HG03521 (cell line): ENCODE data around the gene CST6.
"Not testable (repeated sequence)": the region's sequence is repeated elsewhere in the genome, so short reads cannot be mapped to it uniquely, and the experiment has no call there.

ENCODE experiments used
- ATAC-seq: cut with Tn5 transposase; IDR thresholded peaks from one replicate; pipeline ENCODE4 v1.9.1; 2021; ENCODE audit warnings: mild to moderate bottlenecking, moderate library complexity; ENCODE audit not compliant: unreplicated experiment

CST6 gene

DNA sequence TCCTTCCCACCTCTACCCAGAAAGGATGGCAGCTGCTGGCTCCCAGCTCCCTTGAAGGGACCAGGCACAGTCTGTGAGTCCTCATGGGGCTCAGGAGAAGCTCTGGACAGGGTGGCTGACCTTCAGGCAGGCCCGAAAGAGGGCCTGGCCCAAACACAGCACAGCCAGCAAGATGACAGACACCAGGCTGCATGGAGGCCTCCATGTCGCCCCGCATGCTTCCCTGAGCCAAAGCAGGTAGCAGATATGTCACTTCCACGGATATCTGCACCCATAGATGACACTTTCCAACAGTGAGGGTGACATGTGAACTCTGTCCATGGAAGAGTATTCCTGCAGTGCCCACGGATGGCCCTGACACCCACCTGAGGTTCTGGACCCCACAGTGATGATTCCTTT is 28.2 kb upstream of the CST6 start:
- ATAC-seq: no peak

DNA sequence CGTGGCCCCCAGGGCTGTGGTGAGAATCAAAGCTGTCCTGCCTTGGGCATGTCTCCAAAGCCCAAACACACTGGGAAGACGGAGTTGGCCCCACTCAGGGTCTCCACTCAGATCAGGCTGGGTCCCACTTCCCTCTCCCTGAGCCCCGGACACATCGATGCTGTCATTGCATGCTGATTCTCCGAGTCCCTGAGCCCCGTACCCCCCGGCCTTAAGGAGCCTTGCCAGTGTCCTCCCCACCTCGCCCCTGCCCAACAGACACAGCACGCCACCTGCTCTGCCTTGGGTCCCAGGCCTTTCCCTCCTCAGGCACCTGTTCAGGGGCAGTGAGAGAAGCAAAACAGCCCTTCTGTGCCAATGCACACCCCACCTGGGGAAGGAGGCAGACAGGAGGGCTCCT is 24.5 kb upstream of the CST6 start:
- no peak for ATAC-seq

DNA sequence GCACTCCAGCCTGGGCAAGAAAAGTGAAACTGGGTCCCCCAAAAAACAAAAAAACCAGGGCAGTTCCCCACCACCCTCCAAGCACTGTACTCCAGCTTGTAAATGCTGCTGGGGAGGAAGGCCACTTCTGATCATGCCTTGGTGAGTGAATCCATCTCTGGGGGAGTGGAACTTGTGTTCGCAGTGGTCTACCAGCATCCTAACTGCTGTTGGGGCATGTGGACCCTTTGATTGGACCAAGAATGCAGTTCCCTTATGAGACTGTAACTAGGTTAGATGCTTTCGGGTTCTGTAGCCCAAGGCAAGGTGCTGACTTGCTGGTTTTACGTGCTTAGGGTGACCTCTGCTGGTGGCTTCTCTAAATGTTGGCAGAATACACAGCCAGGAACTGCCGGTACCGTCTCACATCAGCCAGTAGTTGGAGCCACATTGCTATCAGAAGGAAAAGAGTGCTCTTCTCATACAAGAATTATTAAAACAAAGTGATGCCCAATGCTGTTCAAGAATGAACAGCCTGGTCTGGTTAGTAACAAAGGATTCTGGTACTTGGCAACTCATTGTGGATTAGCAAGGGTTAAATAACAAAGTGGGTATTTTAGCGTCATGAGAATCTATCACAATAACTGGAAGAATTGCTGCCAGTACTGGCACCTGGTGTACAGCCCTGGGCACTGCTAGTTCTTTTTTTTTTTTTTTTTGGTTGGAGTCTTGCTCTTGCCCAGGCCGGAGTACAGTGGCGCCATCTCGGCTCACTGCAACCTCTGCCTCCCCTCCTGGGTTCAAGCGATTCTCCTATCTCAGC is 22.8 kb upstream of the CST6 start:
- peak; percentile 87 for ATAC-seq

- ATAC-seq: no peak
Measured at GRCh38 chr11:65992056-65992455, 19.8 kb upstream of the CST6 start.

GRCh38 chr11:65997286-65997685 is 14.5 kb upstream of the CST6 start:
- no peak for ATAC-seq

GRCh38 chr11:66001942-66002647 is 9.7 kb upstream of the CST6 start, which contains the start of the genes BANF1 and EIF1AD:
TSS of gene BANF1 (plus strand) at chr11:66002503. CDS start at chr11:66003251, 748 bp downstream.
TSS of gene EIF1AD (minus strand) at chr11:66002157. CDS start at chr11:66000389, 1,768 bp downstream.
- ATAC-seq: peak; percentile 68

DNA sequence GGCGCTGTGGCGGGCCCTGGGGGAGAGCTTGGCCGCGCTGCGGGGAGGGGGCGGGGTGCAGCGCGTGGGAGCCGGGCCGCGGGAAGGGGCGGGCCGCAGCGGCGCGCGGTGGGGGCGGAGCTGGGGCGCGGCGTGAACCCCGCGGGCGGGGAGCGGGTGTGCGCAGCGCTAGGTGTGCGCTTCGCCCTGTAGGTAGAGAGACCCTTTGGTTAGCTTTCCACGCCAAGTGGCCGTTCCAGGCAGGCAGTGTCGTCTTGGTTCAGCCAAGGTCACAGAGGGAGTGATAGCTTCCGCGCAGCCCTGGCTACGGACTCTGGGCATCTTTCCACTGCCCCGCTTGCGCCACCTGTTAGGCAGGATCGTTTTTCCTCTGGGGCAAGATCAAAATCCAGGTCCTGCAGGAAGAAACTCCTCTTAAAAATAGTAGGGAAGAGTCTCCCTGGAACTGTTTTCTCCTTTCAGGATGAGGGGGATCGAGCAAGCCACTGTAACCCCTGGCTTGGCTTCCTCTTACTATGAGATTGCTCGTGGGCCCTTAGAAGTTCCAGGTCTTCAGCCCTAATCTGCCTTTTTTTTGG is 9.1 kb upstream of the CST6 start:
- ATAC-seq: peak; percentile 45

DNA sequence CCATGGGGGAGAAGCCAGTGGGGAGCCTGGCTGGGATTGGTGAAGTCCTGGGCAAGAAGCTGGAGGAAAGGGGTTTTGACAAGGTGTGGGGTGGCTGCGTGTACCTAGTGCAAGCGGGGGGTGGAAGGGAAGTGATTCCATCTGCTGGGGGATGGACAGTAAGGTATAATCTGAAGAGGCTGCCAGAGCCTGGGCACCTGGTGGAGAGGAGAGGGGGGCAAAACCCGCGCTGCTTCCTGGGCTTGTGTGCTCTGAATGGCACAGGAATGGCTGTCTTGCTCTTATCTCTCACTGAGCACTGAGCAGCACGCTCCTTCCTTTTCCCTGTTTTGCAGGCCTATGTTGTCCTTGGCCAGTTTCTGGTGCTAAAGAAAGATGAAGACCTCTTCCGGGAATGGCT is 8.5 kb upstream of the CST6 start:
- ATAC-seq: no peak

DNA sequence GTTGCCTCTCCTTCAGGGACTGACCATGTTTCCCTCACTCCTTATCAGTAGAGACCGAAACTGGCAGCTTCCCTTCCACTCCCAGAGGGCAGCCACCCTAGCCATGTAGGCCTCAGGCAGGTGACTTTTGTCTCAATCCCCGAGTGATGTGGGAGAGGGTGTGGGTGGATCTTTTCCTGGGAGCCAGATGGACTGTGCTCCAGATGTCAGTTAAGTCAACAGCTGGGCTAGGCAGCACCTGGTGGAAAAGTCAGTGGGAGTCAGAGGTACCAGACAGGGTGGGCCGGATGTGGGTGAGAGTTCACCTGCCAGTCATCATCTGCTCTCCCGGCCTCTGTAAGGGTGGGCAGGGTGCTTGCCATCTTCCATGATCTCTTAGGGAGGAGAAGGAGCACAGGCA is 7.6 kb upstream of the CST6 start:
- ATAC-seq: no peak

GRCh38 chr11:66006134-66006890 is 5.5 kb upstream of the CST6 start:
- ATAC-seq: no peak

DNA sequence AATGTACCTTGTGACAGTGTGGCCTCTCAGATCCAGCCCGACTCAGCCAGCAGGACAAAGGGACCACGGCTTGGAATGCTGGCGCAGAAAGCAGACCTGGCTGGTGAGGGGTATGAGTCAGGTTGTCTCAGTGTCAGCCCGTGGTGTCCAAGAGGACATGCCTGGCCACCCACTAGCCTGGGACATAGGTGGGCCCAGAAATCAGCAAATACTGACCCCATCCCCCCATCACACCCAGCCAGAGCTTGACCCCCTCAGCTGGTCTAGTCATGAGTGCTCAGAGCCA is 5.0 kb upstream of the CST6 start:
- ATAC-seq: no peak

DNA sequence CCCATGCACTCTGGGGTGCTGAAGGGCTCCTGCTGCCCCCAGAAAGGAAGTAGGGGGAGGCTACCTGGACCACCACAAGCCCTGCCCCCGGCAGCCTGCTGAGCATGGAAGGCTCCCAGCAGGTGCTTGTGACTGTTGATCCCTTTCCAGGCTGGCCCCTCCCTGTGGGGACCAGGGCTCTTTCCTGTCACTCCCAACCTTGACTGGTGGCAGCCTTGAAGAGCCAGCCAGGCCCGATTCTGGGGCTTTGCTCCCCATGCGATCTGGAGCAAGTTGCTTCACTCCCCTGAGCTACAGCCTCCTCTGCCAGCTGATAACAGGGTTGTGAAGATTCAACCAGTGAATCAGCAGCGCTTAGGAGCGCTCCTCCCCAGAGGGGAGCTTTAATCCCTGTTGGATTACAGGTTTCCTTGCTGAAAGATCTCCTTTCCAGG is 4.6 kb upstream of the CST6 start:
- ATAC-seq: no peak

DNA sequence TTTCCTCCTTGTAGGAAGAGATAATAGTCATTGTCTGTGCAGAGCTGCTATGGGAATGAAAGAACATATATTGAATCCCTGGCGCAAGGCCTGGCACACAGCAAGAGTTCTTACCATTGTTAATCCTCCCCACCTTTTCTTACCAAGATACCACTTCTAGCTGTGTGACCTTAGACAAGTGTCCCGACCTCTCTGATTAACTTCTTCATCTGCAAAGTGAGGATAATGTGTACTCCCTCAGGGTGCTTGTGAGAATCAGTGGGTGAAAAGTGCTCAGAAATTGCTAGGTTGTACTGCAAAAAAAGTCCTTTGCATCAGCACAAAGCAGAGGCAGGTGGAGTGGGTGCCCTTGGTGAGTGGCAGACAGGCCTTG is 3.7 kb upstream of the CST6 start:
- ATAC-seq: no peak

- ATAC-seq: no peak
Measured at GRCh38 chr11:66008468-66009101, 3.2 kb upstream of the CST6 start.

GRCh38 chr11:66010036-66010435 is 1.8 kb upstream of the CST6 start:
- not testable (repeated sequence) for ATAC-seq

DNA sequence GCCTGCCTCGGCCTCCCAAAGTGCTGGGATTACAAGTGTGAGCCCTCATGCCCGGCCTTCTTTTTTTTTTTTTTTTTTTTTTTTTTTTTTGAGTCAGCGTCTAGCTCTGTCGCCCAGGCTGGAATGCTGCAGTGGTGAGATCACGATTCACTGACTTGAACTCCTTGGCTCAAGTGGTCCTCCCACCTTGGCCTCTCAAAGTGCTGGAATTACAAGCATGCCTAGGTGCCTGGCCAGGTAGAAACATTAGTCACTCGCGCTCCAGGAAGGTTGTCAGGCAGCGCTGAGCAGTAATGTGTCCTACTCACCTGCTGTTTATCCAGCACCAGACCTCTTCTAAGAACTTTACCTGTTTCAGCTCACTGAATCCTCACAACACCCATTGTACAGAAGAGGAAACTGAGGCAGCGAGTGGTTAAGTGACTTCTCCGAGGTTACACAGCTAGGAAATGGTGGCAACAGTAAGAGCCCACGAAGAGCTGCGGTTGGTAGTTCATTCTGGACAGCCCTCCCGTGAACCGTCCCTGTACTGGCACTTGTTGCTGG is 496 bp upstream of the CST6 start:
- ATAC-seq: no peak

- ATAC-seq: no peak
Measured at GRCh38 chr11:66012371-66012945, 650 bp downstream of the CST6 start.

- ATAC-seq: no peak
Measured at GRCh38 chr11:66012946-66013761, 1.3 kb downstream of the CST6 start.

GRCh38 chr11:66013762-66014100 is 1.9 kb downstream of the CST6 start:
- no peak for ATAC-seq
